ENCODE measurements around the gene EVPL.
A peak's percentile ranks its signal among the peaks of the same experiment; 100 is the strongest.

EVPL gene

DNA sequence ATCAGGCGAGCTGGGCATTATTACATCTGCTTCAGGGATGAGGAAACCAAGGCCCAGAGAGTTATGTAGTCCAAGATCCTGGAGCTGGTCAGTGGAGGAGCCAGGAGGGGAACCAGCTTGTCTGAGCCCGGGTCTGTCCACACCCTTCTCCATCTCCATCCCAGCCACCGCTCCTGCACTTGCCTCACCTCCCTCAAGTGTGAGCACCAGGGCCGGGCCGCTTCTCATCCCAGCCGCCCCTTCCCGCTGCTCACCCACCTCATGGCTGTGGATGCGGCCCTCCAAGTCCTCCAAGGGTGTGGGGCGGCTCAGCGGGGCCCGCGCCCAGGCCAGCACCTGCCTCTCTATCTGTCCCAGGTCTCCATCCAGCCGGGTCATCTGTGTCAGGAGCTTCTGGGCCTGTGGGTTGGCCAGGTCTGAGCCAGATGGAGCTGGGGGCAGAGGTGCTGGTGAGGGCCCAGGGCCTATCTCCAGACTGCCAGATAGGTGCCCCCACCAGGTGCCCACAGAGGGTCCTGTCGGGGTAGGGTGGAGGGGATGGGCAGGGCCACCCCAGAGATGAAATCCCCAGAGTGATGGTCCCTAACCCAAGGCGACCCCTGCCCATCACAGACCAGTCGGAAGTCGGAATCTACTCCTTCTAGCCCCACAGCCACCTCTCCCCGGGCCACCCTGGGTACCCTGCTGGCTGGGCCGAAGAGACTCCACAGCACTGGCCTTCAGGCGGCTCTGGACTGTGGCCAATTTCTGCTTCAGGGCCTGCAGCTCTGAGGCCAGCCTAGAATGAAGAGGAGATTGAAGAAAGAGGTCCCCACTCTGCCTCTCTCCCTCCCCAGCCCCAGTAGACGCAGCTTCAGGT lies 9.4 kb downstream of the EVPL start:
- DNase-seq (ENCODE audit: low spot score), result no peak

DNA sequence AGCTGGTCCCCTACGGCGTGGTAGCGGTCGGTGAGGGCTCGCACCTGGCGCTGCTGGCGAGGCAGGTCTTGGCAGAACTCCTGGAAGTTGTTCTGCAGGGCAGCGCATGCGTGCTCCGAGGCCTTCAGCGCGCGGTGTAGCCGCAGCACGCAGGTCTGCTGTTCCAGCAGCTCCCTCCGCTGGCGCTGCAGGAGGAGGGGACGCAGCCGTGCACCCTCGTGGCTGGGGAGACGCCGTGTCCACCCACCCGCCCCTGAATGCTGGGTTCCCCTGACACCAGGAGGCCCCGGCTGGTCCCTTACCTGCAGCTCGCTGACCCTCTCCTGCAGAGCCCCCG lies 12.2 kb downstream of the EVPL start:
- DNase-seq (ENCODE audit: low spot score), result no peak

DNA sequence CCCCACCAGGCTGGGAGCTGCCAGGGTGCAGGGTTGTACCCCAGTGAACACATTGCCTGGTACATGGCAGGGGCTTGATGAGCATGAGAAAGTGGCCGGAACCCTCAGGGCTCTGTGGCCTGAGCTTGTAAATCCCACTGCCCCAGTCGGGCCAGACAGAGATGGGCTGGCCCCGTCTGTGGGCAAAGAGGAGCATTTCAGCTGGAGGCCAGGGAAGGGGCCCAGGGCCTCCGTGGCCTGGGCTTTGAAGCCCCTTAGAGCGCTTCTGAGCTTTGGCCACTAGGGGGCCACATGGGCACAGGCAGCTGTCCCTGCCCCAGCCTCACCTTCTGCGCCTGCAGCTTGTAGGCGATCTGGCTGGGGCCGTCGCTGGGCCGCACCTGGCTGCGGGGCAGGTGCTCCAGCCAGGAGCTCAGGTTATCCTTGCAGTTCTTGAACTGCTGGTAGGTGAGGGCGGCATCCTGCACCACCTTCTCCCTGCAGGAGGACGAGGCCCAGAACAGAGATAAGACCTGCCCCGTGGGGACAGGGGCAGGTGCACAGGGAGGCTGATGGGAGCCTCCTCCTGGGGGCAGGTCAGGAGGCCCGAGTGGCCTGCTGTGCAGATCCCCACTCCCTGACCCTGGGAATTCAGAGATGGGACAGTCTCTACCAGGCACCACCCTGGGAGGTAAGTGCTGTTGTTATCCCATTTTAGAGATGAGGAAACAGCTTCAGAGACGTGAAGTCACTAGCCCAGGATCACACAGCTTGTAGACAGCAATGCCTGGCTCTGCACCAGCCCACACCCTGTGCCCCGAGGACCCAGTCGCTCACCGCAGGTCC lies 12.8 kb downstream of the EVPL start:
- DNase-seq (ENCODE audit: low spot score), result peak; percentile 97

DNA sequence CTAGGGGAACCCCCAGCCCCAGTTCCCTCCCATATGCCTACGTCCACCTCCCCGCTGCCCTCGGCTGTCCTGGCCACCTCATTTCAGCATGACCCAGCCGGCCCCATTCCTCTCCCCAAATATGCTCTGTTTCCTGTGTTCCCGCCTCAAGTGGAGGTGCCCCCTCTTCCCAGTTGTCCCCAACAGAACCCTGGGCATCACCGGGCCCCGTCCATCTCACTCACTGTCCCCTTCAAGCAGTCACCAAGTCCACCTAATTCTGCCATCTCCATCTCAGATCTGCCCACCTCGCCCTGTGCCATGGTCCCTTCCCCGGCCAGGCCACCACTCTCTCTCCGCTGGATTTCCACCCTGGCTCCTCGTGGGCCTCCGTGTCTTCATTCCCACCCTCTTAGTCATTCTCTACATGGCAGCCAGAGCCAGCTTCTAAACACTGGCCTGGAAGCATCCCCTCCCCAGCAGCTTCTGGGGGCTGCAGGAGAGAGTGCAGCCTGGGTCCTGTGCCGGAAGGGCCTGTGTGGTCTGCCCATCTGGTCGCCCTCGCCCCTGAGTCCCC lies 13.7 kb downstream of the EVPL start:
- no peak for DNase-seq (ENCODE audit: low spot score)

- no peak for DNase-seq (ENCODE audit: low spot score)
Measured at GRCh38 chr17:76011951-76012350, 15.2 kb downstream of the EVPL start.

- DNase-seq (ENCODE audit: low spot score), result no peak
Measured at GRCh38 chr17:76009969-76010661, 17.0 kb downstream of the EVPL start.

DNA sequence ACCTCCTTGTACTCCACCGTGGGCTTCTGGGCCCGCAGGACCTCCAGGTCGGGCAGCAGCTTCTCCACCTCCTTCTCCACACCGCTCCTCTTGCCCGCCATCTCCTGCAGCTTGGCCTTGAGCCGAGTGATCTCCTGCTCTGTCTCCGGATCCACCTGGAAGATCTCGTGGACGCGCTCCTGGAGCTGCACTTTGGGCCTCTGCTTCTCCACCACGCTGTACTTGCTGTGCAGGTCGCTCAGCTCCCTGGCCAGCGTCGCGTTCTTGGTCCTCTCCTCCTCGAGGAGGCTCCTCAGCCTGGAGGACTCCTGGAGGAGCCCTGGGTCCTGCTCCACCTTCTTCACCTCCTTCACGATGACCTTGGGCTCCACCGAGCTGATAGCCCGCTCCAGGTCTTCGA lies 17.7 kb downstream of the EVPL start:
- DNase-seq (ENCODE audit: low spot score), result no peak

DNA sequence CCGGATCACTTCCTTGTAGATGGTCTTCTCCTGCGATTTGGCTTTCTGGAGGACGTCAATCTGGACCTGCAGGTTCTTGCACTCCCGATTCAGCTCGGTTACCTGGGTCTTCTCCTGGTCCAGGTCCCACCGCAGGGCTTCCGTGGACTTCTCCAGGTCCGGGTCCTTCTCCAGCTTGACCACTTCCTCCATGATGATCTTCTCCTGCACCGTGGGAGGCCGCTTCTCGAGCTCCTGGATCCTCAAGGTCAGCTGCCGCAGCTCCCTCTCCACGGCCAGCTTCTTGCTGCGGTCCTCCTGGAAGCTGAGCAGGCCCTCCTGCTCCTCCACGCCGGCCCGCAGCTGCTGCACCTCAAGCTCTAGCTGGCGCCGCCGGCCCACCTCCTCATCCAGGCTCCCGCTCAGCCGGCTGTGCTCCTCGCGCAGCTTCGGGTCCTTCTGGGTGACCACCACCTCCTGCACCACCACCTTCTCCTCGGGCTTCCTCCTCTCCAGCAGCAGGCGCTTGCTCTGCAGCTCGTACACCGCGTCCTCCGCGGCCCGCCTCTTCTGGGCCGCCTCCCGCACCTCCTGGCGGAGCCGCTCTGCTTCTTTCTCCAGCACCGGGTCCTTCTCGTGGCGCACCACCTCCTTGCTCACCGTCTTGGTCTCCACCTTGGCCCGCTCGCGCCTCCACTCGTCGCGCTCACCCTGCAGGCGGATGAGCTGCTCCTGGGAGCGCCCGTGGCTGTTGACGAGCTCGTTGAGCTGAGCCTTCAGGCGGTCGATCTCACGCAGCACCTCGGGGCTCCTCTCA lies 18.3 kb downstream of the EVPL start:
- no peak for DNase-seq (ENCODE audit: low spot score)

- no peak for DNase-seq (ENCODE audit: low spot score)
Measured at GRCh38 chr17:76008208-76008607, 18.9 kb downstream of the EVPL start.

GRCh38 chr17:76007850-76008165 lies 19.3 kb downstream of the EVPL start:
- no peak for DNase-seq (ENCODE audit: low spot score)

- no peak for DNase-seq (ENCODE audit: low spot score)
Measured at GRCh38 chr17:76007131-76007849, 19.8 kb downstream of the EVPL start.

GRCh38 chr17:76005263-76006149 lies 21.6 kb downstream of the EVPL start:
- peak; percentile 92 for DNase-seq (ENCODE audit: low spot score)

DNA sequence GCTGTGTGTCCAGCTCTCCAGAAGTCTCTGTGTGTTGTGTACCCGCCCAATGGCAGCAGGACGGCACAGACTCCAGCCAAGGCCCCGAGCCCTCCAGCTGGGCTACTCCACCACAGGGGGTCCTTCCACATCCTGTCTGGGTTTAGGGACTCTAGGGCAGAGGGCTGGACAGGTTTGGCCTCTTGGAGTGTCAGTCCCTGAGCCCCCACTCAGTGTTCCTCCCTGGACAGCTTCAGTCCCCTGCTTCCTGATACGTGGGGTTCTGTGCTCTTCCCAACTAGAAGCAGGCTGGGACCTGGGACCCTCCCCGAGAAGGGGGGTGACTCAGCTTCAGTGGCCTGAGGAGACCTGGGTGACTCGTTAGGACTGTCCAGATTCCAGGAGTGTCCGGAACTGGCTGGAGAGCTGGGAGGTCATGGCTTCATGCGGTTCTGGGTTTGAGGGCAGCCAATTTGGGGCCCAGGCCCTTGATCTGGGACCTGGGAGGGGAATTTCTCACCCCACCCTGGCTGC lies 22.3 kb downstream of the EVPL start:
- no peak for DNase-seq (ENCODE audit: low spot score)

- DNase-seq (ENCODE audit: low spot score), result no peak
Measured at GRCh38 chr17:76003915-76004314, 23.2 kb downstream of the EVPL start.

DNA sequence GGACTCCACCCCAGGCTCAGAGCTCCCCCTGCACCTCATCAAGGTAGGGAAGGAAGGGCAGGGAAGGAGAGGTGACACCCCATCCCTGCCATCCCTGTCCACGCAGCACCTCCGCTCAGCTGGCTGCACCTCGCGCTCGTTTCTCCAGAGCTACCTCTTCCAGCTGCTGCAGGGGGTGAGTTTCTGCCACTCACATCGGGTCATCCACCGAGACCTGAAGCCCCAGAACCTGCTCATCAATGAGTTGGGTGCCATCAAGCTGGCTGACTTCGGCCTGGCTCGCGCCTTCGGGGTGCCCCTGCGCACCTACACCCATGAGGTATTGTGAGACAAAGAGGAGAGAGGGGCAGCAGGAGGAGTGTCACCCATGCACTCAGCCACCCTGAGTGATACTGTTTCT lies 25.0 kb downstream of the EVPL start:
- DNase-seq (ENCODE audit: low spot score), result no peak

DNA sequence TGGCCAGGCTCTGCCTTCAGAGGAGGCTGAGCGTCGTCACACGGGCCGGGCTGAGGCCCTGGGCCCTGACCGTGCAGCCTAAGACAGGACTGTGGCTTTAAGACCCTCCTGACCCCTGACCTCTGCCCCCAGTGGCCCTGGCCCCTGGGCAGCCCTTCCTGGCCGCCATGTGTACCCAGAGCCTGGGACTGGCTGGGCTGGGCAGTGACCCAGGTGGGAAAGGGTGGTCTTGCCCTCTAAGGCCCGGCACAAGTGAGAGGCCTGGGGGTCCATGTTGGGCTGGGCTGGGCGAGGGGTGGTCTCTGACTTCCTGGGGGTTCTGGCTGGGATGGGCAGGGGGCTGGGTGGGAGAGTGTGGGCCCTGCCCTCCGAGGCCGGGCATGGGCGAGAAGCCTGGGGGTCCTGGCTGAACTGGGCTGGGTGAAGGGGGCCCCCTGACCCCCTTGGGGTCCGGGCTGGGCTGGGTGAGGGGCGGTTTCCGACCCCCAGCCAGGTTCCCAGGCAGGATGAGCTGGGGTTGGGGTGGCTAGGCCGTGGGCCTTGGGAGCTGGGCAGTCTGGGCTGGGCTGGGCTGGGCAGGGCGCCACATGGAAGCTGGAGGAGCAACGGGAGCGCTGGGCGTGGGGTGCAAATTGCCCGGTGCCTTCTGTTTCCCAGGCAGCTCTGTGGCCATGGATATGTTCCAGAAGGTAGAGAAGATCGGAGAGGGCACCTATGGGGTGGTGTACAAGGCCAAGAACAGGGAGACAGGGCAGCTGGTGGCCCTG lies 26.2 kb downstream of the EVPL start, which contains the start of gene CDK3:
CDK3 (plus strand) TSS at position 101 of the 767 bp plus-strand sequence; CDS start at position 672, 571 bp downstream.
- peak; percentile 47 for DNase-seq (ENCODE audit: low spot score)

DNA sequence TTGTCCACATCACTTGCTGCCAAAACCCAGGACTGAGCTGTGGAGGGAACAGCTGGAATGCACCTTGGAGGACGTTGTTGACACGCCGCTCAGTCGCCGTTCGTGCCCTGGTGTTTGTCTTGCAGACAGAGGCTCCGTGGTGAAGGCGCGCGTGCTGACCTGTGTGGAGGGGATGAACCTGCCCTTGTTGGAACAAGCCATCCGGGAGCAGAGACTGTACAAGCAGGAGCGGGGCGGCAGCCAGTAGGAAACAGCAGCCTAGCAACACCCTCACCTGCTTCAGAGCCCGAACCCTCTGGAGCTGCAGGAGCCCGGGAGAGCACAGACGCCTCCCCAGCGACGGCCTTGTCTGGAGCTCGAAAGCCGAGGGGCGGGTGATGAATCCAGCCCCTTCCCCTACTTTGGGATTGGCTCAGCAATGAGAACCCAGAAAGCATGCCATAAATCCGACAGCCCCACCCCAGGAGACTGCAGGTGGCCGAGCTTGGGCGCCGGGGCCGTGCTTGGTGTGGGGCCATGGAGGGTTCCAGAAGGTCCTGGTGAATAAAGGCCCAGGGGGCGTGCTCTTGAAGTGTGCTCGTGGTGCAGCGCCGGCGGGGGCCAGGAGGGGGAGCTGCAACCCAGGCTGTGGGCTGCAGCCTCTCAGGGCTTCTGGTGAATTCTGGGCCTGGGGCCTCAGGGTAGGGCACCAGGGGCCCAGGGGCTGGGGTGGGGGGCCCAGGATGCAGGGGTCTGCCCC lies 26.9 kb downstream of the EVPL start:
- peak; percentile 97 for DNase-seq (ENCODE audit: low spot score)

GRCh38 chr17:75998327-75998795 lies 28.7 kb downstream of the EVPL start:
- no peak for DNase-seq (ENCODE audit: low spot score)

Measured in D341Med (cell line).